GM19238 (cell line): Measurements from ENCODE around the gene CREB3L1.
"Not testable (repeated sequence)": the region's sequence is repeated elsewhere in the genome, so short reads cannot be mapped to it uniquely, and the experiment has no call there.

Experiments
- DNase-seq: peaks from one replicate; pipeline ENCODE4 v3.0.0; 2011; ENCODE audit warnings: low spot score; ENCODE audit not compliant: insufficient read length

CREB3L1 gene

GRCh38 chr11:46295312-46296058, 18.0 kb downstream of the CREB3L1 start:
- peak; percentile 80 for DNase-seq

DNA sequence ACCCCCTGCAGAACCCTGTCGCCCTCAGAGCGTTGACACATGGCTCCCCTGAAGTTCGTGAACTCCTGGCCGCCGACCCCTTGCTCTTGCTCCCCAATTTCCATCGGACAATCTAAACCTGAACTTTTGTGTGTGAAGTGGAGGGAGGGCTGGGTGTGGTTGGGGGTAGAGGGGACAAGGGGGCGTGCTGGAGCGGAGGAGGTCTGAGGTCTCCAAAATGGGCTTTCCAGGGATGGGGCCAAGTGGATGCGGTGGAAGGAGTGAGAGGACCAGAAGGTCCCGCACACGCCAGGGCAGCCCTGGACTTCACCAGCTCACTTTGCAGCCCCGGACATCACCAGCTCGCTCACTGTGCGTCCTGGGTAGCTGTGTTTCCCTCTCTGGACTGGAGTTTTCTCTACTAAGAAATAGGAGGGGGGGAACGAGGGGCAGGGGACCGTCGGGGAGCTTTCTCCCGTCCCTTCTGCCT, 18.6 kb downstream of the CREB3L1 start:
- no peak for DNase-seq

- no peak for DNase-seq
Measured at GRCh38 chr11:46296528-46297448, 19.3 kb downstream of the CREB3L1 start.

DNA sequence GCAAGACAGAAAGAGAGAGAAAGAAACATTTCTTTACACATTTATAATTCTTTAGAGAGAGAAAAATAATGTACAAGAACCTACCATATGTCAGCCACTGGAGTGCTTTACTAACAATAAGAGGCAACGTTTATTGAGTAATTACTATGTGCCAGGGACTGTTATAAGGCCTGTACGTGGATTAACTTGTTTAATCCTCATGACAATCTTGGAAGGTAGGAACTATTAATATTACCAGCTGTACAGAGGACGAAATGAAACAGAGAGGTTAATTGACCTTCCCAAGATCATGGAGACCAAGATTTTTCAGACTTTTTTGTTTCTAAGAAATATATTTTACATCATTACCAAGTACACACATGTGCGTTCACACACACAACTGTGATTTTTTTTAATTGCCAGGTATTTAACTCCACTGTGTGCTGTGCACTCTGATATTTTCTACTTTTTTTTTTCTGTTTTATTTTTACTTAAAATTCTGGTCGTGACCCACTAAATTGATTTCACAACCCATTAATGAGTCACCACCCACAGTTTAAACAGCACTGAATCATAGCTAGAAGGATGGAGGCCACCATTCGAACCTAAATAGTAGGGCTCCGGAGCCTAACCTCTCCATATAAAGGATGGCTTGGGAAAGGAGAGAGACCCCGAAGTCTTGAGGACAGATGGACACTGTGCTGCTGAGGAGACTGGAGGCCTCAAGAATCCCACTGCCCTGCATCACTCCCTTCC, 21.4 kb downstream of the CREB3L1 start:
- DNase-seq = no peak

DNA sequence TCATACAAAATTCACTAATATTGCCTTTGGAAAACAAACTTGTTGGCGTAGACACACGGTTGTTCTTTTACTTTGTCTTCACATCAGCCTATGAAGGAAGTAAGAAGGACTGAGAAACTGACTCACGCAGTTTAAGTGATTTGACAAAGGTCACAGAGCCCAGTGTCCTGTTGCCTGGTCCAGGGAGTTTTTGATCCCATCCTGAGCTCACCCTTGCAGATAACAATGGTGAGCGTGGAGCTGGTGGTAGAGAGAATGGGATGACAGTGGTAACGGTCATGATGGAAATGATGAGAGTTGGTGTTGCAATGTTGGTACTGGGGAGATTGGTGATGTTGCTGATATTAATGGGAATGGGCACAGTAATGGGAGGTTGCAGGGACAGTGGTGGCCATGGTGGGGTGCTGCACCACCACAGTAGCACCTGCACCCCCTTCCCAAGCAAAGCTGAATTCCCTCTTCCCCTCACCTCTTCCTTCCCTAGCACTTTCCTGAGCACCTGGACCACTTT, 22.0 kb downstream of the CREB3L1 start:
- no peak for DNase-seq

GRCh38 chr11:46300270-46300669, 22.8 kb downstream of the CREB3L1 start:
- no peak for DNase-seq

GRCh38 chr11:46302866-46303265, 25.4 kb downstream of the CREB3L1 start:
- peak; percentile 60 for DNase-seq

DNA sequence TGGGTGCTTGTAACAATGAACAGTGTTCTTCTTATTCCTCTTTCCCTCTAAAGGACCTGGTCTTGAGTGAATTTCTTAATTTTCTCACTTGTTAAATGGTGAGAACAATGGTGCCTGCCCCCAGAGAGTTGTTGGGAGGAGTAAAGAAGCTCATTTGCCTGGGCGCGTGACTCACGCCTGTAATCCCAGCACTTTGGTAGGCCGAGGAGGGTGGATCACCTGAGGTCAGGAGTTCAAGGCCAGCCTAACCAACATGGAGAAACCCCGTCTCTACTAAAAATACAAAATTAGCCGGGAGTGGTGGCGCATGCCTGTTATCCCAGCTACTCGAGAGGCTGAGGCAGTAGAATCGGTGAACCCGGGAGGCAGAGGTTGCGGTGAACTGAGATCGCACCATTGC, 26.6 kb downstream of the CREB3L1 start:
- DNase-seq = not testable (repeated sequence)

DNA sequence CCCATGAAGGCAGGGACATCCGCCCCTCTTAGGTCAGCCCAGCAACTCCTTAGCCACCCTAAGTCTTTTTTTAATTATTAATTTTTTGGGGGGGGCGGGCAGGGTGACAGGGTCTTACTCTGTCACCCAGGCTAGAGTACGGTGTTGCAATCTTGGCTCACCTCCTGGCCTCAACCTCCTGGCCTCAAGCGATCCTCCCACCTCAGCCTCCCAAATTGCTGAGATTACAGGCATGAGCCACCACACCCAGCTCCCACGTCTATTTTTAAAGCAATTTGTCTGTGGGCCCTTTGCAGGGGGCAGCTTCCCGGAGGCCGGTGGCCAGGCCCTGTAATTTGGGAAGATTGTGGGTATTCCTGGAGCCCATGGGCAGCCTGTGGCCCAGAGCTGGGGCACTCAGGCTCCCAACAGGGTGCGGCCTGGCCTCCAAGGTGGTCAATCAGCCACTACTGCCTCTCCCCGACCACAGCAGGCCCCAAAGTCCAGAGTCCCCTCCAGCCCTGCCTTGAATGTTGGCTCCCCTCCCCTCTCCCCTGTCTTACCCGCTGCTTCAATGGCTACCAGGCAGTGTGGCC, 27.2 kb downstream of the CREB3L1 start:
- no peak for DNase-seq

GRCh38 chr11:46305295-46305694, 27.8 kb downstream of the CREB3L1 start:
- DNase-seq = no peak

DNA sequence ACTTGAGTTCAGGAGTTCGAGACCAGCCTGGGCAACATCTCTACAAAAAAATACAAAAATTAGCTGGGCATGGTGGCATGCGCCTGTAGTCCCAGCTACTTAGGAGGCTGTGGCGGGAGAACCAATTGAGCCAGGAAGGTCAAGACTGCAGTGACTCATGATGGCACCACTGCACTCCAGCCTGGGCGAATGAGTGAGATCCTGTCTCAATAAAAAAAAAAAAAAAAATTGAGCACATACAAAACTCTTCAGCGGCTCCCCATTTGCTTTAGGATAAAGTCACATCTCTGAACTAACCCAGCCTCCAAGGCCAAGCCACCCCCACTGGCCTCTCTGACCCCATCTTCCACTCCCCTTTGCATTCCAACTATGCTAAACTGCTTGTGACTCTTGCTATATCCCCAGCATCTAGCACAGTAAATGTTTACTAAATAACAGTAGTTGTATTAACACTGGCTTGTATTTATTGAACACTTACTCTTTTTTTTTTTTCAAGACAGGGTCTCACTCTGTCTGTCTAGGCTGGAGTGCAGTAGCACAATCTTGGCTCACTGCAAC, 28.9 kb downstream of the CREB3L1 start:
- DNase-seq = no peak

DNA sequence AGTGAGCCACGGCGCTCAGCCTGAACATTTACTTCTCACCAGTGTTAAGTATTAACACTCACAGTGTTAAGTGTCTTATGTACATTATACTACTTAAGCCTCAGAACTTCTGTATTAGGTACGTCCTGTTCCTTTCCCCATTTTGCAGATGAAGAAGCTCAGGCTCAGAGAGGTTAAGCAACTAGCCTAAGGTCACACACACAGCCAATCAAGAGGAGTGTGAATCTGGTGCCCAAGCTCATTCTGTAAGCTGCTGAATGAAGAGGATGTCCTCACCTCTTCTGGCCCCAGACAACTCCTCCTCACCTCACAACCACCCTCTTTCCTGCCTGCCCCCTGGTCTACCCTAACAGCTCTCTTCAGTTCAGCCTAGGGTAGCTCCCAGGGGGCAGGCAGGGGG, 29.9 kb downstream of the CREB3L1 start:
- no peak for DNase-seq

DNA sequence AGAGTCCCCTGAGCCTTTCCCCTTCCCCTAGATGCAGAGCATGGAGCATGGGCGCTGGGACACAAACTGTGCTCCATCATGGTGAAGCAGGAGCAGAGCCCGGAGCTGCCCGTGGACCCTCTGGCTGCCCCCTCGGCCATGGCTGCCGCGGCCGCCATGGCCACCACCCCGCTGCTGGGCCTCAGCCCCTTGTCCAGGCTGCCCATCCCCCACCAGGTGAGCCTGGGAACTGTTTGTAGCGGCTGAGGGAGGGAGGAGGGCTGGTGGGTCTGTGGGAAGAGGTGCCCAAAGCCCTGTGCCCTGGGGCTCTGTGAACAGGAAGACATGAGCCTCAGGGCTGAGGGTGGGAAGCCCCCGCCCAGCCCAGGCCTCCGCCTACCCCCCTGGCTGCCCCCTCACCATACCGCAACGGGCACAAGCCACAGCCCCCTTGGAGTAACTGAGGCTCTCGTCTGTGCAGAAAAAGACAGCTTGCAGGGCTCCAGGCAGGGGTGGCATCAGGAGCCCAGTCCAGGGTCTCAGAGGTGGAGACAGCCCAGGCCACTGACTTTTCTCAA, 30.4 kb downstream of the CREB3L1 start:
- no peak for DNase-seq

GRCh38 chr11:46308631-46309419, 31.4 kb downstream of the CREB3L1 start:
- DNase-seq = peak; percentile 71

GRCh38 chr11:46309814-46310259, 32.4 kb downstream of the CREB3L1 start:
- no peak for DNase-seq

DNA sequence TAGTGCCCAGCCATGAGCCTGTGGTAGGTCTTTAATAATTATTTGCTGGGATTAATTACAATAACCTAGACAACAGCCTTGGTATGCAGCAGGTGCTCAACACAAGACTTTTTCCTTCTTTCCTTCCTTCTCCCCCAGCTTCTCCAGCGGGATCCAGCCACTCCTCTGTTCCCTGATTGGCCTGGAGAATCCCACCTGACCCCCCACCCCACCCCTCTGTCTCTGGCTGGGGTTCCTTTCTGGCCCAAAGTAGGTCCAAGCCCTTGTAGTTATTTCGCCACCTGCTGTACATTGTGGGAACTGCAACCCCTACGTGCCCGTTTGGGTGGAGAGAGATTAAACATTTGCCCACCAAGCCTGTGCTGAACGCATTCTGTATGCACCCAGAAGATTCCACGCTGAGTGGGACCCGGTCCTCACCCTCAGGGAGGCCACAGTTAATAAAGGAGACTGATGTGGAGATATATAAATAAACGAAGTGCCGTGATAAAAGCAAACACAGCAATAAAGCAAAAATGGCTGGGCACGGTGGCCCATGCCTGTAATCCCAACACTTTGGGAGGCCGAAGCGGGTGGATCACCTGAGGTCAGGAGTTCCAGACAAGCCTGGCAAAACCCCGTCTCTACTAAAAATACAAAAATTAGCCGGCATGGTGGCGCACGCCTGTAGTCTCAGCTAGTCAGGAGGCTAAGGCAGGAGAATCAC, 37.7 kb downstream of the CREB3L1 start:
- DNase-seq = peak; percentile 73

GRCh38 chr11:46315783-46316563, 38.5 kb downstream of the CREB3L1 start:
- no peak for DNase-seq

DNA sequence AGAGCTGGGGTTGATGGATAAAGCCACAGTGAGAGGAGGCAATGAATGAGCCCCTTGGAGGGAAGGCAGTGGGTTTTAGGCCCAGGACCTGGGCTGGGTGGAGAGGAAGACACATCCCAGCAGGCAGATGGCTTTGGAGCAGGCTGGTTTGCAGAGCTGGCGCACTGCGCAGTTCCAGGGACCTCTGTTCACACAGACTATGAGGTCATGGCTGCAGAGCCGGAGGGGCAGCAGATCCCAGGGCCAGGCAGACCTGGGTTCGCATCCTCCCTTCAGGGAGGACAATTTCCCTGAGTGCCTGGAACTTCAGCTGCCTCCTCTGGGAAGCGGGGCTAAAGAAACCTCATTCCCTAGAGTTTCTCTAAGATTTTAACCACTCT, 41.6 kb downstream of the CREB3L1 start:
- no peak for DNase-seq
